Forelimb muscle (tissue), 1 donor: ENCODE results near the gene GLIS2. TPM values are rescaled to one million over a fixed set of nuclear protein-coding genes. Genes with fewer than 3 reads are reported as not detected.

Experiments
- DNase-seq: peaks from one replicate; pipeline ENCODE4 v3.0.0-alpha.2; 2013; ENCODE audit warnings: low read depth
- polyA plus RNA-seq: library from polyadenylated mRNA; unstranded; fragments of 120-200 nt; gene quantifications from one replicate; pipeline ENCODE4 v1.2.1, GENCODE V29; 2013; ENCODE audit not compliant: insufficient read length

GLIS2 gene
- polyA plus RNA-seq, 1 donor: 22.9 TPM

GRCh38 chr16:4297480-4297879 lies 18.4 kb upstream of the GLIS2 start:
- DNase-seq: no peak

- DNase-seq: no peak
These were observed 16.9 kb upstream of the GLIS2 start for GRCh38 chr16:4298761-4299522.

GRCh38 chr16:4301177-4301576 lies 14.7 kb upstream of the GLIS2 start:
- no peak for DNase-seq

- DNase-seq: no peak
These were observed 13.9 kb upstream of the GLIS2 start for GRCh38 chr16:4301968-4302367.

- DNase-seq: no peak
These were observed 11.9 kb upstream of the GLIS2 start for GRCh38 chr16:4303973-4304372.

- no peak for DNase-seq
These were observed 9.2 kb upstream of the GLIS2 start for GRCh38 chr16:4306470-4307214.

GRCh38 chr16:4307215-4308037 lies 8.4 kb upstream of the GLIS2 start:
- DNase-seq: peak; percentile 46

GRCh38 chr16:4309102-4309832 lies 6.6 kb upstream of the GLIS2 start:
- no peak for DNase-seq

- no peak for DNase-seq
These were observed 6.0 kb upstream of the GLIS2 start for GRCh38 chr16:4309833-4310266.

GRCh38 chr16:4313563-4314531 lies 2.0 kb upstream of the GLIS2 start:
- no peak for DNase-seq

GRCh38 chr16:4314532-4315185 lies 1.2 kb upstream of the GLIS2 start:
- no peak for DNase-seq

GRCh38 chr16:4316108-4316863 lies 419 bp downstream of the GLIS2 start:
- DNase-seq: no peak

GRCh38 chr16:4316864-4317531 lies 1.1 kb downstream of the GLIS2 start:
- DNase-seq: no peak

- no peak for DNase-seq
These were observed 1.9 kb downstream of the GLIS2 start for GRCh38 chr16:4317532-4318450.

- no peak for DNase-seq
These were observed 2.6 kb downstream of the GLIS2 start for GRCh38 chr16:4318451-4318910.

GRCh38 chr16:4318967-4319366 lies 3.1 kb downstream of the GLIS2 start:
- DNase-seq: no peak
